ENCODE results near the gene DYNC1LI1.
"Not testable (repeated sequence)": the region's sequence is repeated elsewhere in the genome, so short reads cannot be mapped to it uniquely, and the experiment has no call there.

The DYNC1LI1 gene

DNA sequence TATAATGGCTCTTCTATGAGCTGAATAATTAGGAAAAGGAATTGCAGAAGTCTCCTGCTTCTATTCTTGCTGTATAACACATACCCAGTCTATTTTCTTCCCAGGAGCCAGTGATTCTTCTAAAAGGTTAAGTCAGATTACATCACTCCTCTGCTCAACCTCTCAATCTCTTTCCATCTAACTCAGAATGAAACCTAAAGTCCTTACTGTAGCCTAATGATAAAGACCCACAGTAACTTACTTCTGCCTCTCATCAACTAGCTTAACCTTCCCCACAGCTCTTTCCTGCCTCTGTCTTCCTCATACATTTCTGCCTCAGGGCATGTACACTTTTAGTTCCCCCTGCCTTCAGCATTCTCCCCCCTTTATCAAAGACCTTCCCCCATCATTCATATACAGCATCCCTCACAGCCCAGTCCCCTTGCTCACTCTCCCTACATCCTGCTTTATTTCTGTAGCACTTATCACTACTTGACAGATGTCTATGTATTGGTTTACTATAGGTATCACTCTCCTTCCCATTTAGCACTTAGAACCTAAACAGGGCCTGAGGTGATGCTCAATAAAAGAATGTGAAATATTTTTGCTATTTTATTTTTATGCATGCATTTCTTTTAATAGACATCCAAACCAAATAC is 39.5 kb downstream of the DYNC1LI1 start:
- DNase-seq (no peak), ATAC-seq (peak; percentile 98)

DNA sequence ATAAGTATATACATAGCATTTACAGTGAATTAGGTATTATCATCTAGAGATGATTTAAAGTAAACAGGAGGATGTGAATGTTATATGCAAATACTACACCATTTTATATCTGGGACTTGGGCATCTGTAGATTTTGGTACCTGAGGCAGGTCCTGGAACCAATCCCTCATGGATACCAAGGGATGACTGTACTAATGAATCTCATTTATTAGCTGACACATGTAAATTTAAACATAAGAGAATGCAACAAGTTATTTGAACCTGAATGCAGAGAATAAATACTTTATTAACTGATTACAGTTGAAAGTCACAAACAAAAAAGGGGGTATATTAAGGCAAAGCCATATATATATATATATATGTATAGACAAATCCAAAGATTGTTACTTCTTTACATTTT is 44.9 kb downstream of the DYNC1LI1 start:
- ATAC-seq (no peak), DNase-seq (no peak)

DNA sequence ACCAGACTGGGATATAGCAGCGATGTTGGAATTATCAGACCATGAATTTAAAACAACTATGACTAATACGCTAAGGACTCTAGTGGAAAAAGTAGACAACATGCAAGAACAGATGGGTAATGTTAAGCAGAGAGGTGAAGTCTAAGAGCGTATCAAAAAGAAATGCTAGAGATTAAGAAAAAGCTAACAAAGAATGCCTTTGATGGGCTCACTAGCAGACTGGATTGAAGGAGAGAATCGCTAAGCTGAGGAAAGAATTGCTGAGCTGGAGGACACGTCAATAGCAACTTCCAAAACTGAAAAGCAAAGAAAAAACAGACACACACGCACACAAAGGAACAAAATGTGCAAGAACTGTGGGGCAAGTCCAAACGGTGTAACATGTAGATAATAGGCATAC is 48.0 kb downstream of the DYNC1LI1 start:
- DNase-seq: no peak
- ATAC-seq: no peak

DNA sequence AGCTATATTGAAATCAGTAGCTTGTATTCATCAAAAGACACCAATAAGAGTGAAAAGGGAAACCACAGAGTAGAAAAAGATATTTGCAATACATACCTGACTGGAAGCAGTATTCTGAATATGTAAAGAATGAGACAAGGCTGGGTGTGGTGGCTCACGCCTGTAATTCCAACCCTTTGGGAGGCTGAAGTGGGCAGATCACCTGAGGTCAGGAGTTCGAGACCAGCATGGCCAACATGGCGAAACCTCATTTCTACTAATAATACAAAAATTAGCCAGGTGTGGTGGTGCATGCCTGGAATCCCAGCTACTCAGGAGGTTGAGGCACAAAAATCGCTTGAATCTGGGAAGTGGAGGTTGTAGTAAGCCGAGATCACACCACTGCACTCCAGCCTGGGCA is 51.7 kb downstream of the DYNC1LI1 start:
- DNase-seq, ATAC-seq: not testable (repeated sequence)

DNA sequence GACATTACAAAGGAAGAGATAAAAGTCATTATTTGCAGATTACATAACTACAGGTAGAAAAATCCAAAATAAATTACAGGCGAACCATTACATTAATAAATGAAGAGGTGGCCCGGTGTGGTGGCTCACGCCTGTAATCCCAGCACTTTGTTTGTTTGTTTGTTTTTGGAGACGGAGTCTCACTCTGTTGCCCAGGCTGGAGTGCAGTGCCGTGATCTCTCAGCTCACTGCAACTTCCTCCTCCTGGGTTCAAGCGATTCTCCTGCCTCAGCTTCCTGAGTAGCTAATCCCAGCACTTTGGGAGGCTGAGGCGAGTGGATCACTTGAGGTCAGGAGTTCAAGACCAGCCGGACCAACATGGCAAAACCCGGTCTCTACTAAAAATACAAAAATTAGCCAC is 53.9 kb downstream of the DYNC1LI1 start:
- DNase-seq, ATAC-seq: not testable (repeated sequence)

DNA sequence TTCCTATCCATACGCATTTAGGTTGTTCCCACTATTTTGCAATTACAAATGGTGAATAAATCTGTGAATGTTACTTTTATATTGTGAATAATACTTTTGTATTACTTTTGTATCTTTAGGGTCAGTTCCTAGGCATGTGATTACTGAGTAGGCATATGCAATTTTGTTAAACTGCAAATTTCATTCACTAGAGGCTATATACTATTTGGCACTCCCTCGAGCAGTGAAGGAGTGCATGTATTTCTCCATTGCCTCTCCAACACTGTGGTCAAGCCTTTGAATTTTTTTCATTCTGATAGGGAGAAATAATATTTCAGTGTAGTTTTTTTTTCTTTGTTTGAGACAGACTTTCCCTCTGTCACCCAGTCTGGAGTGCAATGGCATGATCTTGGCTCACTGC is 59.7 kb downstream of the DYNC1LI1 start:
- ATAC-seq: no peak
- DNase-seq: no peak

DNA sequence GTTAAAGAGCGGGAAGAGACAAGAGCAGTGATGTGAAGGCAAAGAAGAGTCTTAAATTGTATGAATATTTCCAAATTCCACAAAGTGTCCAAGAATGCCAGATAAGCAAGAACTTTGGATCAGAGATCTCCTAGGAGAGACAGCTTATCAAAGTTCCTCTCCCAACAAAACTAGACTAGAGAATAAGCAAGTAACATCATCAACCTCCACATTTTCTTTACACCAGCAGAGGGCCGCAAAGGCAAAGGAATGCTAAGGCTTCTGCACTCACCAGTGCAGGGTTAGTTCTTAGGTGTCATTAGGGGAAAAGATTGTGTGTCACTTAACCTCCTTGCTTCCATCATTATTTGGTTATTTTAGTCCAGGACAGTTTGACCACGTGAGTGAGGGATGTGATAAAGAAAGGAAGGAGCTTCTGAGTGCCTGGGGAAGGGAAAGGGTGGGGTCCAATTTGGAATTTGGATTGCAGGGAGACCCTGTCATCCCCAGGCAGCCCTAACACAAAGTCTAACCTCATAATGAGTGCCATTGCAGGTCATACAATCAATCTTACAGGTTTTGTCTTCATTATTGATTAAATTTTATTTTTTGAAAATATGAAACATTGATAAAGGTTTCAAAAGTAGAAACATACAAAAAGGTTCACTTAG is 60.5 kb downstream of the DYNC1LI1 start:
- peak; percentile 60 for DNase-seq
- peak; percentile 88 for ATAC-seq

DNA sequence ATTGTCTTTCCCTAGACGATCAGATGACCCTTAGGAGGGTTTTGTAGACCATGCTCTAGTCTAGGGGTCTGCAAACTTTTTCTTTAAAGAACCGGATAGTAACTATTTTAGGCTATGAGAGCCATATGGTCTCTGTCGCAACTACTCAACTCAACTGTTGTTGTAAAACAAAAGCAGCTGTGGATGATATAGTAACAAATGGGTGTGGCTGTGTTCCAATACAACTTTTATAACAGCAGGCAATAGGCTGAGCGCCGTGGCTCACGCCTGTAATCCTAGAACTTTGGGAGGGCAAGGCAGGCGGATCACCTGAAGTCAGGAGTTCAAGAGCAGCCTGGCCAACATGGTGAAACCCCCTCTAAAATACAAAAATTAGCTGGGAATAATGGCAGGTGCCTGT is 61.9 kb downstream of the DYNC1LI1 start:
- ATAC-seq (no peak), DNase-seq (no peak)

DNA sequence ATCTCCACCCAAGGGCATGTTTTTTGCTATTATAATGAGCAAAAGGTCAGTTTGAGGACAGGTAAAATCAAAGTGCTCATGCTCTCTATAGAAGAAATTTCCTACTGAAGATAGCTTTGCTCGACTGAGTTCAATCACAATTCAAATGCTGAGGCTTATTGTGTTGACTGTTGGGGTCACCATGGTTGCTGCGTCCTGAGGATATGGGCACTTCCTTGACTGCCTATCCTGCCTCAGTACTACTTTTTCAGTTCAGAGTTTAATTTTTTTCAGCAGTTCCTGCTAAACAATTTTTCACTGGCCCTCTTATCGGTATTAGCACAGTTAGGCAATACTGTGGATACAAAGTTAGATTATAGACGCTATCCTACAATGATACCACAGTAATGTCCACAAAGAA is 64.2 kb downstream of the DYNC1LI1 start:
- ATAC-seq (no peak), DNase-seq (no peak)

DNA sequence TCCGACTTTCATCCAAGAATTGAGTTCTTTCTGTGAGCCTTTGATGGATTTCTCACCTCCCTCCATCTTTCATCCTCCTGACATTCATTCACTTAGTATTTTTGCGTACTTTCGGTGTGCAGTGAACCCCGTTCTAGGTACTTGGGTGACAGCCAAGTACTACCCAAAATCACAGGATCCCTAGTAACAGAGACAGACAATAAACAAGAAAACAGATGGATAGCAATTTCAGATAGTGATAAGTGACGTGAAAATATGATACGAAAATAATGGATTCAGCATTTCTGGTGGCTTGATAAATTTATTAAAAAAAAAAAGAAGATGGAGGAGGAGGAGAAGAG is 67.7 kb downstream of the DYNC1LI1 start:
- DNase-seq (no peak), ATAC-seq (no peak)

DNA sequence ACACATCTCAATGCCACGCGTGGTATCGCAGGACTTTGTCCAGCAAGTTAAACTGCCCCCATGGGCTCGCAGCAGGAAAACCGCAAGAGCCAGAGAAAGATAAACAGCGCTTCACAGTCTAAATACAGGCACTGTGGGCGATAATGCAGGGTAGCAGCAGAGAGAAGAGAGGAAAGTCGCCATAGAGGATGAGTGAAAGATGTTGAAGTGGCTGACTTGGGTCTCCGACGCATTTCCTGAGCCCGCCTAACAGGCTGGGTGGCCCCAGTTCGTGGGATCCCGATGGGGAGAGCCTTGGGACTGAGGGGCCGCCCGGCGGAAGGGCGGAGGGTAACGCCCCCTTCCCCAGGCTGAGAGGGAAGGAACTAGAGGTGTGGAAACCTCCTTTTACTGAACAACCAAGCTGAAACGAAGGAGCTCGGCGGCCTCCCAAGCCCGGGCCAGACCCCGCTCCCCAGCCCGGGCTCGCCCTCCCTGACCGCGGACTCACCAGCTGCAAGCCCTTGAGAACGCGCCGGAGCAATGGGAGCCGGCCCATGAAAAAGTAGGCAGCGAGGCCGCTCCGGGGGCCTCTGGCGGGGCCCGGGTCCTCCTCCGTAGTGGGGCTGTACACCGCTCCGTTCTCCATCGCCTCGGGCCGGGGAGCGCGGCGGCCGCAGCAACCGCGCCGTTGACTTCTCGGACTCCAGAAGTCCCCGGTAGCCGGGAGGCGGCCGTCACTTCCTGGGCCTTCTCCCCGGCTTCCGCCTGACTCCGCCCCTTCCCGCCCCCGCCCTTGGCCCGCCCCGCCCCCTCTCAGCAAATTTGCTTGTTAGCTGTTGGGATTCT is 68.3 kb downstream of the DYNC1LI1 start, which contains the start of gene CMTM6:
CMTM6 (minus strand) TSS at position 735 of the 828 bp plus-strand sequence; CDS start at position 628, 107 bp downstream.
- ATAC-seq: peak; percentile 86
- DNase-seq: peak; percentile 79

DNA sequence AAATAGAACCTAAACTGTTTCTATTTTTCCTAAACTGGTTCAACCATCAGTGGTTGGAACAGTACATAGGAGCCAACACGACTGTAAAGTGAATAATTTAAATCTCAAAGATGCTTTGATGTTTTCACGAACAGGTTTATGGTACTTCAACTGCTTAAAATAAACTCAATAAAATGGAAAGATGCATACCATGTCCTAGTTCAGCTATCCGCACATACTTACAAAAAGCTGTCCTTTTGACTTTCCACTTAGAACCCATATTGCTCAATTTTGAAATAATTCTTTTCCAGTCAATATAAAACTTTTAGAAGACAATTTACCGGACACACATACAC is 68.9 kb downstream of the DYNC1LI1 start:
- ATAC-seq: no peak
- DNase-seq: no peak

DNA sequence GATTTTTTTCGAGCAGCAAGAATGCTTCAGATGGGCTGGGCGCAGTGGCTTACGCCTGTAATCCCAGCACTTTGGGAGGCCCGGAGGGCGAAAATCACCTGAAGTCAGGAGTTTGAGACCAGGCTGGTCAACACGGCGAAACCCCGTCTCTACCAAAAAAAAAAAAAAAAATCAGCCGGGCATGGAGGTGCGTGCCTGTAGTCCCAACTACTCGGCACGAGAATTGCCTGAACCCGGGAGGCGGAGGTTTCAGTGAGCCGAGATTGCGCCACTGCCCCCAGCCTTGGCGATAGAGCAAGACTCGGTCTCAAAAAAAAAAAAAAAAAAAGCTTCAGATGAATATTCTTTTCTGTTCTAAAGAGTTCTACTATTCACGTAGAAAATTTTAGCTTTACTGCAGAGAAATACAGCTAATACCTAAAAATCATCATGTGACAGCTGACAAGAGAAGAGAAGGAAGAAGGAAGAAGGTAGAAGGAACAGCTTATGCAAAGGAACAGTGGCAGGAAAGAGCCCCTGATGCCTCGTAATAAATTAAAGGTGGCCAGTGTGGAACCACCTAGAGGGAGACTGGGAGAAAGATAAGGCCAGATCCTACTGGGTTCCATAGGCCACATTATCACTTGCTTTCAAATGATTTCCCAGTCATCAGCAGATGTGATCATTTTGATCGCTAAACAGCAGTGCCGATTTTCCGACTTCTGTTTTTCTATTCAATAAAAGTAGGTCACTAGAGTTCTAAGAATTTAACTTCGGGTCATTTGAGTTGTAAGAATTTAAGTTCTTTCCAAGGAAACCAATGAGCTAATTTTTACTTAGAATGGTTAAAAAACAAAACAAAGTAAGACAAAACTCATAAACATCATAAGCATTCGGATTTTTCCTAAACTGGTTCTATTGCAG is 69.5 kb downstream of the DYNC1LI1 start:
- DNase-seq (no peak), ATAC-seq (no peak)

DNA sequence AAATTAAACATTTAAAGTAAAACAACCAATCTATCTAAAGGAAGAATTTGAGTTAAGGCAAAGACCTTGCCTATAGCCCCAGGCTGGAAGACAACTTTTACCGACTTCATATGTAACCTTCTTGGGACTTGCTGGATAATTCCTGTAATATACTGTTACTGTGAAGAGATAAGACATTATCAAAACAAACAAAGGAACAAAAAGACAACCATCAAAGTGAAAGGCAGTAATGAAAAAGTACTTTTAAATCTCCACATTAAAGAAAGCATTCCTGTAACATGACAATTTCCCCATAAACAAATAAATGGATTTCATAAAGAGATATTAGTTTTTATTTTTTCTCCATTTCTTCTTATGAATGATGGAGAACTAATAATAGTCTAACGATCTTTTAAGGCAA is 70.4 kb downstream of the DYNC1LI1 start:
- DNase-seq (no peak), ATAC-seq (no peak)

DNA sequence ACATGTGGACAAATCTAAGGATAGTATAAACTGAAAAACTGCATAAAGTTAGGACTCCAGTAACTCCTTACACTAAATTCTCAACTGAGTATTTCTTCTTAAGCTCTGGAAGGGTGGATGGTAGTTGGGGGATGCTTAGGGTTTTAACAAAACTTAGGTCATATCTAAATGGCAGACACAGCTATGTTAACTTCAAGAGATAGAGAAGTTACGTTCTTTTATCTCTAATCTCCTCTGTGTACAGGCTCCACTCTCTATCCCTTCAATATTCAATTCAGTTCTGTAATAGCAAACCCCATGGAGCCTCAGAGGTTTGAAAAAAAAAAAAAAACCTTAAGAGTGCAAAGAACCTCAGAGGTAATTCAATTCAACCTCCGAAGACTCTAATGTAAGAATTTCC is 71.1 kb downstream of the DYNC1LI1 start:
- no peak for DNase-seq
- ATAC-seq: no peak

DNA sequence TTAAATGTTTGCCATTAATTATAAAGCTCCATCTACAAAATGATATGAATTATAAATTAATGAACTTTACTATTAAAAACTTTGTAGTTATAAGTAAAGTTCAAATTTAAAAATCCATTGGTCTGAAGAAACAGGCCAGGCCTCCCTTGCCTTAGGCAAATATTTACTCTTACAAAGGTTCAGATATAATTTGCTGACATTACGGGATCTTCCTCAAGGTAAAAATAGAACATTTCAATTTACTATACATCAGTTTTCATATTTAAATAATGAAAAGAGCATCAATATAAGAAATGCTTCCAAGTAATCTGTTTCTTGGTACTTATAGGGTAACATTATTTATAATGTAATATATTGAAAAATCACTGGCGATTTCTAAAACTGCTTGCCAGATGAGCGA is 71.7 kb downstream of the DYNC1LI1 start:
- no peak for DNase-seq
- ATAC-seq: no peak

DNA sequence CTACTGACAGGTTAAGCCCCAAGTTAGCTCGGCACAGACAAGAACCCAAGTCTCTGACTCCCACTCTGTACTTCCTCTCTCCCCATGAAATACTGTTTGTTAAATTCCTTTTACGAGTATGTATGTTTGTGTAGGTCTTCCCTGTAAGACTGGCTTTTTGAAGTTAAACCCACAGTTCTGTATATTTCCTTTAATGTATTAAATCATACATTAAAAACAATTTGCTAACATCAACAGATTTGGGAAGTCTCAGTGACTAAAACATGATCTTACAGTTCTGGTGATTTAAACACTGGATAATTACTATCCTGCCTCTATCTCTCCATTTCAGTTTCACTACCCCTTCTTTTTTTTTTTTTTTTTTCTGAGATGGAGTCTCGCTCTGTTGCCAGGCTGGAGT is 72.4 kb downstream of the DYNC1LI1 start:
- no peak for ATAC-seq
- no peak for DNase-seq

DNA sequence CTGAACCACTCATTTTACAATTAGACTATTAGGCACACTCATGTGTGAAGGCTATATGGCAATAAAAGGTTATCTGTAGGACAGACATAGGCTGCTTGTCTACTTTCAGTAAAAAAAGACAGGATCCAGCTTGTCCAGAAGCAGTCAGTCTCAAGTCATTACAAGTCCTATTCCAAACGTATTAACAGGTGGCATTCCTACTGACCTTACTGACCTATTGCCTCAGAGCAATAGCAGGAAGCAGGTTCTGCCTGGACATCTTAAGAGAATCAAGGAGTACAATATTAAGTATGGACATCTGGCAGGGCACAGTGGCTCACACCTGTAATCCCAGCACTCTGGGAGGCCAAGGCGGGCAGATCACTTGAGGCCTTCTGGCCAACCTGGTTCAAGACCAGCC is 75.0 kb downstream of the DYNC1LI1 start:
- DNase-seq: no peak
- no peak for ATAC-seq

DNA sequence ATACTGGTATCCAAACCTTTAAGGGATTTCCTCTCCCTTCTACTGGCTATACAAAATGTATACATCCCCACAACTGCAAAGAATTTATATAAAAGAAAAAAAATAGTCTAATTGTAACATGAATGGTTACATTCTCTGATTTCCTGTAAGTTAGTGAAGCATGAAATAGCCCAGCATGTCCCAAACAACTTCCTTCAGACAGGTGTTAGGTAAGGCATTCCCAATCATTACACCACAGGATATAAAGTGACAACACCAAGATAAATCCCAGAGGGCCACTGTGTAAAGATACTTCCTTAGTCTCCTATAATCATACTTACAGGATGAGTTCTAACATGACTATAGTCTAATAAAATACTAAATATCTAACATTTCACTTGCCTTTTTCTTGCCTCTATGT is 75.6 kb downstream of the DYNC1LI1 start:
- DNase-seq (no peak), ATAC-seq (no peak)

DNA sequence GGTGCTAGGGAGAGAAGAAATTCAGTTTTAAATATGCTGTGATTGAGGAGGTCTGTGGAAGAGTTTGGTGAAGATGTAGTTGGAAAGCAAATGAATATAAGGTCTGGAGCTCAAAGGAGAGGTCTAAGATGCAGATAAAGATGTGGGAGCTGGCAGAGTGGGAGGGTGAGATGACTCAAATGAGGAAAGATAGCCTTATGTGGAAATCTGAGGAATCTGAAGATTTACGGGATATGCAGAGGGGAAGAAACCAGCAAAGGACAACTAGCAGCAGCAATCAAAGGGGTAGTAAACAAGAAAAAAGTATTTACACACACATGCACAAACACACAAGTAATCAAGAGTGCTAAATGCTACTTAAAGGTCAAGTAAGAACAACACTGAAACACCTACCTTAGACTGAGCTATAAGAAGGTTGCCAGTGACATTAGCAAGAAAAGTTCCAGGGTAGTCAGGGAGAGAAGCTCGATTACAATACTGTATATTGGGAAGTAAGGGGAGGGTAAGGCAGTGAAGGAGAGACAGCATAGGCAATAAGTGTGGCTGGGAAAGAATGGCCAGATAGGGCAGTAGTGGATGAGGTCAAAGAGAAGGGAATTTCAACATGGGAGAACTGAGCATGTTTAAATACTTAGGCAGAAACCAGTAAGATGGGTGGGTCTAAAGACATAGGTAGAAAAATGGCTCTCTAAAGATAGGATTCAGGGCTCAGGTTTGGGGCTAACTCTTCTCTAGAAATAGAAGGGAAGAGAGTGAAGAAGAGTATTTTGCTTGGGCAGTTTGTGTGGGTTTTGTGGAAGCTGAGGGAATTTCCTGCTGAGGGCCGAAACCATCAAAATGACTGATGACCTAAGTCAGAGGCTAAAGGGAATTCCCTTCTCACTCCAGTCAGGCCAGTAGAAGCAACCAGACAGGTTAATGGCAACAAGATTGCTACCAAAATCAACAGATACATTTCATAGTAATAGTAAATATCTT is 76.9 kb downstream of the DYNC1LI1 start:
- DNase-seq (no peak), ATAC-seq (peak; percentile 61)
